EH (cell line): ENCODE measurements around the gene ADGRL1.
"Not testable (repeated sequence)": the region's sequence is repeated elsewhere in the genome, so short reads cannot be mapped to it uniquely, and the experiment has no call there.

ENCODE experiments used
- DNase-seq: peaks from one replicate; pipeline ENCODE4 v3.0.0-alpha.2; 2015; ENCODE audit warnings: low read depth

Gene ADGRL1

DNA sequence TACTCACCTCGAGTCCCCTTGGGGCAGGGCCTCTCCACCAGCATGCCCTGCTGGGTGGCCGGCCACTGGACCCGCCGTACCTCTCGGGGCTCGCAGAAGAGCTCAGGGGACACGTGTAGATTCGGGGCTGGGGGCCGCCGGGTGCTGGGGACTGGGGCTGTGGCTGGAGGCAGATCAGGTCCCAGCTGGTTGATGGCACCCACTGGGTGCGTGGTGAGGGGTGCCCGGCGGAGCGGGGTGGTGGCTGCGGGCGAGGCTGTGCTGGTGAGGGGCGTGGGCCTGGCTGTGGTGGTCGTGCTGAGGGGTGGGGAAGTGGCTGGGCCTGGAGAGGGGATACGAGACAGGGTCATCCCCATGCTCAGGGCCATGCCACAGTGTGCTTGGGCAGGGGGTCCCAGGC lies 44.7 kb downstream of the ADGRL1 start:
- DNase-seq = no peak

DNA sequence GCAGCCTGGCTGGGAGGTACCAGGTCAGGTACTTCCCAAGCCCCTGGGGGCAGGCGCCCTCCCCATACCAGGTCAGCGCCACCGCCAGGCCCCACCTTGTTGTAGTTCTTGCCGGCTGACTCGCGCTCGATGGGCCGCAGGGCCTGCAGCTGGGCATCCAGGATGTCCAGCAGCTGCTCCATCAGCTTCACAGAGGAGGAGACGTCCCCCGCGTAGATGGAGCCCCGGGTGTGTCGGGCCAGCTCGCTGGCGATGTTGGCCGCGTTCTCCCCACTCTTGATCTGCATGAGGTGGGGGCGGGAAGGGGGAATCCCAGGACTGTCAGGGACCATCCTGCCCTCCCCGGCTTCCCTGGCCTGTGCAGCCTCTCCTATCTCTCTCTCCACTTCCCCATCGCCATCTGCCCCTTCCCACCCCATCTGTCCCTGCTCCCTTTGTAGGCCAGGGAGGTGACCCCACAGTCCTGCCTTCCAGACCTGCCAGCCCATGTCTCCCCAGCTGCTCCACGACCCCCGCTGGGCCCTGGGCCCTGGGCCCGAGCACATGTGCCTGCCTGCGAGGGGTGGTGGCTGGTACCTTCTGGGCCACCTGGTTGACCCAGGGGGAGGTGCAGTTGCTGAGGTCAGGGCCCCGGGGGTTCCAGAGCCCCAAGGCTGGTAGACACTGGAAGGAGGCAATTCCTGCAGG lies 45.8 kb downstream of the ADGRL1 start:
- no peak for DNase-seq

DNA sequence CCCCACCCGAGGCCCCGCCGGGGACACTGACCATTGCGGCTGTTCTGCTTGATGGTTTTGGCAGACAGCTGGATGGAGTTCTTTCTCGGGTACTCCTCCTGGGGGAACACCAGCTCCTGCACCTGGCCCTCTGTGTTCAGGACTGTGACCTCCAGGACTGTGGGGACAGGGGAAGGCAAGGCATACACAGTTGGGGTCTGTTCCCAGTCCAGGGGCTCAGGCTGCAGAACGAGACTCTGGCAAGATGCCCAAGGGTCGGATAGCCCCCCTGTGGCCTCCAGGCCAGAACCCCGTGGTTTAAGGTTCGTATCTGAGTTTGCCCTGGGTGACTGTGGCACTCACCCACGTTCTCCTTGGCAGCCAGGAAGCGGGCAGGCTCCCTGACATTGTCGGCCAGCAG lies 46.9 kb downstream of the ADGRL1 start:
- no peak for DNase-seq

DNA sequence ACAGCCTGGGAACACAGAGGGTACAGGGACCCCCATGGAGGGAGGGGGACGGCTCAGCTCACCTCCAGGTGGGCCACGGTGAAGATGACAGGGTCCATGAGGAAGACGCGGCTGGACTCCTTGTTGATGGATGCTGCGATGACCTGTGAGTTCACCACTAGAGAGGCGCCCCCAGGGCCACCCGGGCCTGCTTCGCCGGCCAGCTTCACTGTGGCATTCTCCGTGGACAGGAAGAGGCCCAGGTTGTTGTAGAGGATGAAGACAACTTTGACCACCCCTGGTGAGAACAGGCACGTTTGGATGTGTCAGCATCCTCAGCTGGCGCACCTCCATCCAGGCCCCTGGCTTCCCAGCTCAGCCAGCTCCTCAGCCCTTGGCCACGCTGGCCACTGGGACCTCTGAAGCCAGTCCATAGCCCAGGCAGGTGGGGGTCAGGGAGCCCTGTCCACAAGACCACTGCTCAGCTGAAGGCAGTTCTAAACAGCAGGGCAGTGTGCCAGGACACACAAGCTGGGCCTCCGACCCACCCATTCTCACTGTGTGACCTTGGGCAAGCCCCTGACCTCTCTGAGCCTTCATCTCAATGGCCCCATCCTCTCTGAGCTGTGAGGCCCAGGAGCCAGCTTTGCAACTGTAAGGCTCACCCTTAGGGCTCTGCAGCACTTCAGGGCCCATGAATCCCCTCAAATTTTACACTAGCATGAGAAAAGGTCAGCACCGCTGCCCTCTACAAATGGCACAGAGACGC lies 47.5 kb downstream of the ADGRL1 start:
- DNase-seq = no peak

DNA sequence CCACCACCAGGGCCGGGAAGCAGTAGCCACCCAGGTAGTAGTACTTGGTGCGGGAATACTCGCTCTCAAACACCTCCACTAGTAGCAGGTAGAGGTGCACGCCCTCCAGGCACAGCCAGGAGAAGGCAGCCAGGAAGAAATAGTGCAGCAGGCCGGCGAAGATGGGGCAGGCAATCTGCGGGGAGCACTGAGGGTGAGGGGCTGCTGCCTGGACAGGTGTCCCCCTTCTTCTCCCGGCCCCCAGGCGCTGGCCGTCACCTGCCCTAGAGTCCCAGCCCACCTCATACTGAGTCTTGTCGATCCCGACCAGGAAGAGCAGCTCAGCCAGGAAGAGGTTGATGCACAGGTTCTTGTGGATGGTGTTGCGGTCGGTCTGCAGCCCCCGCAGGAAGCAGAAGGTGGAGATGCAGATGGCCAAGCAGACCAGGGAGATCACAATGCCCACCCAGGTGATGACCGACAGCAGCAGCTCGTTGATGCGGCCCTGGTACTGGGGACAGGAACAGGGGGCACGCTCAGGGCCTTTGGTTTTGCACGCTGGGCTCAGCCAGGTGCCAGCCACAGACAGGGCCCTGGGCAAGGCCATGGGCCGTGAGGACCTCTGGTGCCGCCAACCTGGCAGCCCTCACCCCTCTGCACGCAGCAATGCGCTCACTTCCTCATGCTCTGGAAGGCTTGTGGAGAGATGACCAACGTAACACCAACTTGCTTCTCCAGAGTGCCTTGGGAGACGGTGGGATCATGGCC lies 48.8 kb downstream of the ADGRL1 start:
- DNase-seq = no peak

DNA sequence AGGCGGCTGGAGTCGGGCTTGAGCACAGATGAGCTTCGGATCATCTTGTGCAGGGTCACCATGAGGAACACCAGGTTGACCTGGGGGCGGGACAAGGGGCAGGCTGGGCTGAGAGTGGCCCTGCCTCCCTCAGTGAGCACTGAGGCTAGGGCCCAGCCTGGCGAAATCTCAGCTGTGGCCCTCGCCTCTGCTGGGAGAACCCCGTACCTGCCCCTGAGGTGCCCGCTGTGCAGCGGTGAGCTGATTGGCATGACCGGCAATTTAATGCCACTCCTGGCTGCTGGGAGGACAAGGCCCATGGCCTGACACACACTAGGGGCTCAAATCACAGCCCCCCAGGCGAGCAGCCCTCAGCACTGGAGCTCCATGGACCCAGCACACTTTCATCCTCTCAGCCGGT lies 49.8 kb downstream of the ADGRL1 start:
- DNase-seq = no peak

DNA sequence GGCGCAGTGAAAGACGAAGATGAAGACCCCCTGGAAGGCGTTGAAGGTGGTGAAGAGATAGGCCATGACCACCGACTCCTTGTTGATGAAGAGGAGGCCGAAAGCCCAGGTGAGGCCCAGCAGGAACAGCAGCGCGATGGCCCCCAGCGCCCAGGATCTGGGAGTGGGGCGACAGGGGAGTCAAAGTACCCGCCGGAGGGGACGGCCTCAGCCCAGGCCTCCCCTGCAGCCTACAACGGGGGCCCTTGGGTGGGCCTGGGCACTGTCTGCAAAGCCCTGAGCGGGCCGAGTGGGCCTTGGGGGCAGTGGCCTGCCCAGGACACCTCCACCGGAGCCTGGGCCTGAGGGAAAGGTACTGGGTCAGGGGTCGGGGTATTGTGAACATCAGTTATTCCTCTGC lies 50.6 kb downstream of the ADGRL1 start:
- no peak for DNase-seq

DNA sequence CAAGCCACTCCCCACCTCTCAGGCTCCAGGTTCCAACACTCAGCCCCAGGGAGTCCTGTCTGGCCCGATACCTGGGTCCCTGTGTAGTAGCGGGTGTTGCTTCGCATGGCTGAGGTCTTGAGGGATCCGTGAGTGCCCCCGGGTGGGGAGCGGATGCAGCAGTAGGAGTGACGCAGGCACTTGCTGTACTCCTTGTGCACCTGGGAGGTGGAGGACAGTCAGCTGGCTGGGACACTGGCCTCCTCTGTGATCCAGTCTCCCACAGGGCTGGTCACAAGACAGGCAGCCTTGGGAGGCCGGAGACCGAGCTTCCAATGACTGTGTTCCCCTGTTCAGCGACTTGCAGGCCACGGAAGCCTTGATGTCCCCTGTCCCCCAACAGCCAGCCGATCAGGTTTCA lies 53.3 kb downstream of the ADGRL1 start:
- no peak for DNase-seq

DNA sequence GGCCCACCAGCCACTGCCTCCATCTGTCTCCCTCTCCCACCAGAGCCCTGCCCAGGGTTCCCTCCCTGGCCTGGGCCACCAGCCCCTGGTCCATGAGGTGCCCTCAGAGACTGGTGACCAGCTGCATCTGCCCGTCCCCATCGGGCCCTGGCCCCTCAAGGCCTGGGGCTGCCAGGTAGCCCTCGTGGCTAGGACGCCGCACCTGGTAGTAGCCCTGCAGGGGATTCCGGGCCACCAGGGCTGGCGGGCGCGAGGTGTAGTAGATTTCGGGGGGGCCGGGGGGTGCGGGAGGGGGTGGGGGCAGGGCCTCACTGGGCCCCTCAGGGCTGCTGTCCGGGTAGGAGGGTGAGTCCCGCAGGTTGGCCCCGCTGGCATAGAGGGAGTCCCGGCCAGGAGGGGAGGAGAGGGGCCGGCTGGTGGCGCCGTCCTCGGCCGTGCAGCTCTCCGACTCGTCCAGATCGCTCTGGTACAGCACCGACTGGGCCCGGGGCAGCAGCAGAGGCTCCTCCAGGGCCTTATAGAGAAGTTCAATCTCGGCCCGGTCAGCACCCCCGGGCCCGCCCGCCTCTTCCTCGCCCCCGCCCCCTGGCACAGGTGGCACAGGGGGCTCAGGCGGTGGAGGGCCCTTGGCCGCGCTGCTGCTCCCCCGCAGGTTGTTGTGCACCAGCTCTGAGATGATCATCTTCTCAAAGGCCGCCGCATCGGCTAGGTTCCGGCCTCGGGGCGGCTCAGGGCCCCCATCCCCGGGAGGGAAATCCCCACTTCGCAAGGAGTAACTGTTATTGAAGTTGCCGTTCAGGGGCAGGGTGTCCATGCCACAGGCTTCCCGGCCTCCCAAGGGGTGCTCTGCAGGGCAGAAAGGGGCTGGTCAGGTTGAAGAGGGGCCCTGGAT lies 55.0 kb downstream of the ADGRL1 start:
- DNase-seq = no peak

DNA sequence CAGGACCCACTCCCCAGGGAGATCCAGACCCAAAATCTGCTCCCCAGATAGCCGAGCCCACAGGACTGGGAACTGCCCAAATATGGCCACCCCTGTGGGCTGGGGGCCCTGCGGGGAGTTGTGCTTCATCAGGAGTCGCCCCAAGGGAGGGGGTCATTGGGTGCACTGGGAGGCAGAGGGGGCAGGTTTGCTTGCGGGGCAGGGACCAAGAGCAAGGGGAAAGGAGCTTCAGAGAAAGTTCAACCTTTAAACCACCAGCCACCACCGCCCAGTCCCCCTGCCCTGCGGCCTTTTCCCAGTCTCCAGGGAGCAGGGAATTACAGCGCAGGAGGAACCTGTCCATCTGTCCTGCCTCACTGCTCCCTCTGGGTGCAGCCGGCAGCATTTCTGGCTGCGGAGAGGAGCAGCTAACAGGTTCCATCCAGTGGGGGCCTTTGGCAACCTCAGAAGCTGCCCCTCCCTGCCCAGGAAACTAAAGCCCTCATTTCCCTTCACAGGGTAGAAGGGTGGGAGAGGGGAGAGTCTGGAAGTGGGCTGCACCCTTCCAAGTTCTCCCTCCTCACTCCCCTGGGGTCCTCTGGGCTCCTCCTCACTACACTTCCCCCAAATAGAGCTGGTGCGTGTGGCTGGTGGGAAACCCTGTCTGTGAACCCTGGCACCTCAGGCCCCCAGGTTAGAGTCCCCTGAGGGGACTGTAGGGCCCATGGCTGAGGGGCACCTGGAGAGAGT lies 55.8 kb downstream of the ADGRL1 start:
- DNase-seq = no peak

DNA sequence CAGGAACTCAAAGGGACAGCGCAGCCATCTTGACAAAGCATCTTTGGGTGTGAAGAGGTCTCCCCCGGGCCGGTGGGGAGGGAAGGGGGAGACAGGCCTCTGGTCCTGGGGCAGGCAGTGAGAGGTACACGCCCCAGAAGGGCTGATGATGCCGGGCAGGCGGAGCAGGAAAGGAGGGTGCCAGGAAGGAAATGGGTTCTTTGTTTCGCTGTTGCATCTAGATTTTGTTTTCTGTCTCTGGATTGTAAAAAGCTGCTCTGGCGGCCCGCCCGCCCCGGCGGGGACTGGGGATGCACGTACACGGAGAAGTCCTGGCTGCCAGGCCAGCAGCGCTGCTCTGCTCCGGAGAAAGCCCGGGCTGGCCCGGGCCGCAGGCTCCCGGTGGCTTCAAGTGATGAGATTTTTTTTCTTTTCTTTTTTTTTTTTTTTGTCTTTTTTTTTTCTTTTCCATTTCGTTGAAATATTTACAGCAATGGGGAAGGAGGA lies 56.4 kb downstream of the ADGRL1 start:
- DNase-seq = peak; percentile 43

DNA sequence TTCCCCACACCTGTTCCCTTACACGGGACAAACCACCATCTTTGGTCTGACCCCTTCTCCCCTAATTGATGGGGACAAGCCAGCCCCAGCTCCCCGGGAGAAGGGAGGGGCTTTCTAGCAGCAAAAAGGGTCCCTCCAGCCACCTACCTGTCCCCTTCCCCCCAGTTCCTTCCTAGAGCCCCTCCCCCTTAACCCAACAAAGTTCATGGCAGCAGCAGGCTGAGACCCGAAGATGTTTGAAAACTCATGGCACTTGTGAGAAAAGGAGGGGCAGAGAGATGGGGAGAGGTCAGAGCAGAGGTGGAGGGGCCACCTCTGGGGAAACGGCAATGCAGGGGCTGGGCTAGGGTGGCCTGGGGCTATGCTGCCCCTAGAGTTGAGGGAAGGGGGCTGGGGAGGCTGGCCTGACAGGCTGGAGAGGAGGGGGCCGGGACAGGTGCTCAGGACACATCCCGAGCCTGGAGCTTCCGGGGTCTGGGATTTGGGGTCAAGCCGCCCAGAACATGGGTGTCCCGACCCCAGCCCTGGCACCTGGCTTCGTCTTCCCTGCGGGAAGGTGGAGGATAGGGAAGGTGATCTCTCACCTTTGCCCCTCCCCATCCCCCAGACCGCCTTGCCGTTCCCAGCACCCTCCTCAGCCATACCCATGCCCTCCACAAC lies 57.1 kb downstream of the ADGRL1 start:
- DNase-seq = no peak

DNA sequence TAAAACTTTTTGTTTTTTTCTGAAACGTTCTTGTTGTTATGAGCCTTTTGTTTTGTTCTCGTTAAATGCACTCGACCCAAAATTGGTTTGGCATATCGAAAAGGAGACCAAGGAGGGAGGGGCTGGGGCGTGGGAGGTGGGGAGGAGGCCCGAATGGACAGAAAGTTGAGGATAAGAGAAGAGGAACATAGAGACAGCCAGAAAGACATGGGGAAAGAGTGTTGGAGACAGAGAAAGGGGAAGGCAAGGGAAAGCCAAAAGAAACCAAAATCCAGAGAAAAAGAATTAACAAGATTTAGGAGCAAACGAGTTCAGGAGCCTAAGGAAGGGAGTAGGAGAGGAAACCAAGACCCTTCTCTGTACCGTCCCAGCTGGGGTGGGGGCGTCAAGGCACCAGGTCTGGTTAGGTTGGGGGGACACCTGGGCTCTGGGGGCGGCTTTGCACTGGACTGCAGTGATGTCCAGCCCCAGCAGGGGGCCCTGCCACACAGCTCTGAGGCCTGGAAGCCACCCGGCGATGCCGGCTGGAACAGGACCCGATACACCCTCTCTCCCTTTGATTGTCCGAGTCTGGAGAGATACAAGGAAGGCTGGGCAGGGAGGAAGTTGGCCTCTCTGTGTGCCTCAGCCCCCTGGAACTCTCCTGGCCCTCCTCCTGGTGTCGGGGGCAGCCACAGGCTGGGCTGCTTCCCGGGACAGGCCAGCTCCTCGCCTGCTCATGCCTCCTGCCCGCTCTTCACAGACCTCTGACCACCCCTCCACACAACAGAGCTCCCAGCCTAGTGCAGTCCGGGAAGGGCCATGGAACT lies 58.0 kb downstream of the ADGRL1 start:
- peak; percentile 74 for DNase-seq

DNA sequence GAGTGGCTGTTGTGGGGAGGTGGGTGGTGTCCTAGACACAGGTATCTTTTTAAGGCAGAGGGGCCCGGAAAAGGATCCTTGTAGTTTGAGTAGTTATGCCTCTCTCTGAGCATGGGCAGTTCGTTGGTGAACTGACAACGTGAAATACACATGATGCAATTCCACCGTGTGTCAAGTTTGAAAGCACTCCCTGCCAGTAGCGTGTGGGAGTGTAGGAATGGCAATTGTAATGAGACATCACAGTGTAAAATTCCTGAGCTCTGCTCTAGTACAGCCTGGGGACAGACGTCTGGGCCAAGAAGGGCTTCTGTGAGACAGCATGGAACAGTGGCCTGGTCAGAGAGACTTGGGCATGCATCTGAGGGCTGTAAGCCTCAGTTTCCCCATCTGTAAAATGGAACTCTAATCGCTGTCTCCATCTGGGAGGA lies 59.2 kb downstream of the ADGRL1 start:
- DNase-seq = peak; percentile 91

DNA sequence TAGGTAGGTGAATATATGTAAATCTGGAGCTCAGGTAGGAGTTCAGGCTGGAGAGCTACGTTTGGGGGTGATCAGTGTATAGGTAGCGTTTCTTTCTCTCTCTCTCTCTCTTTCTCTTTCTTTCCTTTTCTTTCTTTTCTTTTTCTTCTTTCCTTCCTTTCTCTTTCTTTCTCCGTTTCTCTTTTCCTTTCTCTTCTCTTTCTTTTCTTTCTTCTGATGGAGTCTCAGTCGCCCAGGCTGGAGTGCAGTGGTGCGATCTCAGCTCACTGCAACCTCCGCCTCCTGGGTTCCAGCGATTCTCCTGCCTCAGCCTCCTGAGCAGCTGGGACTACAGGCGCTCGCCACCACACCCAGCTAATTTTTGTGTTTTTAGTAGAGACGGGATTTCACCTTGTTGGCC lies 59.8 kb downstream of the ADGRL1 start:
- not testable (repeated sequence) for DNase-seq

DNA sequence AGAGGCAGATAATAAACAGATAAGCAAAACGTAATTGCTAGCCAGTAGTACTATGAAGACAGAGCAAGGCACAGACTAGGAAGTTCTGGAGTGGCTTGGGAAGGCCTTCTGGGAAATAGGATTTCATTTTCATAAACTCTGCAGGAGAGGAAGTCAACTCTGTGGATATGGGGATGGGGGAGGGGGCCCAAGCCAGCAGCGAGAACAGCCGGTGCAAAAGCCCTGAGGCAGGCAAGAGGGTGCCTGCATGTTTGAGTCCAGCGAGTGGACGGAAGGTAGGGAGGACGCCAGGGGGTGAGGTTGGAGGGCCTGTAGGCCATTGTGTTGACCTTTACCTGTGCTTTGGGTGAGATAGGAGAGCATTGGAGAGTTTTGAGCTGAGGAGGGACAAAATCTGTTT lies 60.6 kb downstream of the ADGRL1 start:
- no peak for DNase-seq

DNA sequence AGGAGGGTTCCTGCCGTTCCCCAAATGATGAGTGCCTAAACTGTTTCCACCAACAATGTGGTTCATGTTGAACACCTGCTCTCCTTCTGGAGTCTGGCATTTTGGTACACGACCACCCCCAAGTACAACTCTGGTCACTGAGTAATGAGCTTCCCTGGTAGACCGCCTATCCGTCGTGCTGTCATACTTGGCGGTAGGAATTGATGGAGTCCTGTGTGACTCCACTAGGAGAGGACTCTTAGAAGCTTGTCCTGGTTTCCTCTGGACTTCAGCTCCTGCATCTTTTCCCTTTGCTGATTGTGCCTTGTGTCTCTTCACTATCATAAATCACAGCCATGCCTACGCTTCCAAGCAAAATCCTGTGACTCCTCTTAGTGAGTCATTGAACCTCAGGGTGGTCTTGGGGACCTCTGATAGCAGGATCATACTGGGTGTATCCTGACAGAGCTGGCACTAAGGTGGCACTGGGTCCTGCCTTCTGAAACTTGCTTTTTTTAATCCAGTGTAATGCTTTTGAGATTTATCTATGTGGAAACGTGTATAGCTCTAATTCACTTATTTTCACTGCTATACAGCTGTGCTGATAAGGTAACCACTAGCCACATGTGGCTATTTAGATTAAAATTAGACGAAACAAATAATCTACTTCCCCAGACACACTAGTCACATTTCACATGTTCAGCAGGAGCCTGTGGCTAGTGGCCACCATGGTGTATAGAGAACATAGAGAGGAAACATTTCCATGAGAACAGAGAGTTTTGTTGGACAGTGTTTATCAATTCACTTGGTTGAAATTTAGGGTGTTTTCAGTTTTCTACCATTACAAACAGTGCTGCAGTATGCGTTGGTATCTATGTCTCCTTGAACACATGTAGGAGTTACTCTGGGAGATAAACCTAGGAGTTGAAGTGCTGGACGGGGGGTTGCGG lies 63.4 kb downstream of the ADGRL1 start:
- no peak for DNase-seq

DNA sequence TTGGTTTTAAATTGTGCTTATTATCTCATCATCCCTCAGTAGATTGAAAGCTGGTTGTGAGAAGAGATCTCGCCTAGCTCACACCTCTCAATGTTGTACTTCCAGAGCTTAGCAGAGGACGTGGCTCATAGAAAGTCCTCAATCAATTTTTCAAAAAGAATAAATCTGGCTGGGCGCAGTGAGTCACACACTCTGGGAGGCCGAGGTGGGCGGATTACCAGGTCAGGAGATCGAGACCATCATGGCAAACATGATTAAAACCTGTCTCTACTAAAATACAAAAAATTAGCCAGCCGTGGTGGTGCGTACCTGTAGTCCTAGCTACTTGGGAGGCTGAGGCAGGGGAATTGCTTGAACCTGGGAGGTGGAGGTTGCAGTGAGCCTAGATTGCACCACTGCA lies 64.9 kb downstream of the ADGRL1 start:
- DNase-seq = no peak

DNA sequence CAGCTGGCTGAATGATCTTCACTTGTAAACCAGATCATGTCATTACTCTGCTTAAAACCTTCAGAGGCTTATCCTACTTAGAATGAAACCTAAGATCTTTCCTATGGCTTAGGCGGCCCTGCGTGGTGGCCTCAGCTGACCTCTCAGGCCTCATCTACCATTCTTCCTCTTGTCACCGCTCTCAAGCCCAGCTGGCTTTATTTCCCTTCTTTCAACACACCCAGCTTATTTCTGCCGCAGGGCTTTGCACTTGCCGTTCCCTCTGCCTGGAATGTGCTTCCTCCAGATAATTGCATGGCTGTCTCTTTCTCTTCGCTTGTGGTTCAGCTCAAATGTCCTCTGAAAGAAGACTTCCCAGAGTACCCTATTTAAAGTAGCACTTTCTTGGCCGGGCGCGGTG lies 66.0 kb downstream of the ADGRL1 start:
- peak; percentile 91 for DNase-seq
